OCI-M1 (cell line): ENCODE data around the gene MNT.

Source experiments
- DNase-seq: peaks from one replicate; lab custom pipeline; 2025; lab: John Stamatoyannopoulos, UW

Gene MNT

DNA sequence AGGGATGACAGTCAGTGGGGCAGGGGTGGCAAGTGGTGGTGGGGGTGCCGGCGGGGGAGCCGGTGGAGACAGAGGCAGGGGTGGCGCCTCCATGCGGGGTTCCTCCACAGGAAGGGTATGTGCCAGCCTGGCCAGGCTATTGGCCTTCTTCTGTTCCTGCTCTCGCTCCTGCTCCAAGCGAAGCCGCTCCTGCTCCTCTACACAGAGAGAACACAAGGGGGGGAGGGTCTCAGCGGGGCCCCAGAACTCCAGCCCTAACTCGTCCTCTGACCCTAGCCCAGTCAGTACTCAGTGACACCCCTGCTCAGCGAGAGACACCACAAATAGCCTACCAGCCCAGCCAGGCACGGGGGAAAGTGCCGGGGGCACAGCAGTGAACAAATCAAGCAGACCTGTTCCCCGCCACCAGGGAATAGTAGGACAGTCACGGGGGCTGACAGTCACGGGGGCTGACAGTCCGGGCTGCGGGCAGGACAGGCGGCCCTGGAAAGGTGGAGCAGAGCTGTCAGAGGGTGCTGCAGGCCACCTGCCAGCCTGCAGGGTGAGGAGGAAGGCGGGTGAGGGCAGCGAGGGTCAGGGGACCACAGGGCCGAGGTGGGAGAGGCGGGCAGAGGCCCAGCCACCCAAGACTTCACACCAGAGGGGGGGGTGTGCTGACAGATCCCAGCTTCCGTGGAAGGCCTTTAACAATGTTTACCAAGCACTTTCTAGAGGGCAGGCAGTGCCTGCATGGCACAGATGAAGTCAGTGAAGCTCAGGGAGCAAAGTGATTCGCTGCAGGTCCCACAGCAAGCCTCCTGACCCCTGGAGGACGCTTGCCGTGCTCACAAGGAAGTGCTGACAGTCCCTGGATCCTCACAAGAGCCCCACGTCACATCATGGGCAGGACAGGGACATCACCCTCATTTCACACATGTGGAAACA, 5.3 kb downstream of the MNT start:
- DNase-seq, result peak; percentile 28

DNA sequence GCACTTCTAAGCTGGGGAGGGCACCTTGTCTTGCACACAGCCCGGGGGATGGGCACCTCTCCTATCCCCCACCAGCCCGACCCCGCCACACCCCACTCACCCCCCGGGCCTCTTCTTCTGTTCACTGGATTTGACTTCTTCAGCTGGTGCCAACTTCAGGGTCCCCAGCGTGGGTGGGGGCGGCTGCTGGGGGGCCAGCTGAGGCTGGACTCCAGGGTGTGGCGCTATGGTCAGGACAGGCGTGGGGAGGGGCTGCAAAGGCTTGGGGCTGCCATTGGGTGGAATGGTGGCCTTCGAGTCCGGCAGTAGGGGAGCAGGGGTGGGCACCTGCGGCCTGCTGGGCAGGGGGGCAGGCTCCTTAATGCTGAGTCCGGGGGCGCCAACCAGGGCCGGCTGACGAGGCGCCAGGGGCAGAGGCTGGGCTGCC, 6.1 kb downstream of the MNT start:
- no peak for DNase-seq

DNA sequence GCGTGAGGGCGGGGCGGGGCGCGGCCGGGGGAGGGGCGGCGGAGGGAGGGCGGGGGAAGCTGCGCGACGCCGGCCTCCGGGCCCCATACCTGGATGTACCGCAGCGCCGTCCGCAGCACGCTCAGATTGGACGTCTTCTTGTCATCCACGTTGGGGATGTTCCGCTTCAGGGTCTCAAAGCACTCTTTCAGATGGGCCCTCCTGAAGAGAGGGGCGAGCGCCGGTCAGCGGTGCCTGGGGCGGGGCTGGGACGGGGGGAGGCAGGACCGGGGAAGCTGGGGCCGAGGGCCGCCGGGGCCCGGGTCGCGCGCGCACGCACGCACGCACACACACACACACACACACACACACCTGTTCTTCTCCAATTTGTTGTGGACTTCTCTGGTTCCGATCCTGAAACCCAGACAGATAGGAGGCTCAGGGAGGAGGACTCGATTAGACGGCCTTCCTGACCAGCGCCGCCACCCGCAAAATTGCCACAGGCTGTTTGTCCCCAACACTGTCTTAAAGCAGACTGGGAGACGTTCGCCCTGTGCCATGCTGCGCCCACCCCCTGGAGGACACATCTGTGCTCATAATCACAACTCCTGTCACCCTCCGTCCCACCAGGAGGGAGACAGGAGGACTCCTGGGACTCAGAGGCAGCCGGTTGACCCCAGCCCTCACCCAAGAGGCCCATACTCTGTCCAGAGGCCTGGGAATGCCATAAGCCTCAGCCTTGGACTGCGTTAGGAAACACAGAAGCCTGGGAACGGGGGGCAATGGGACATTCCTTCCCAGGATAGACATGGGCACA, 6.7 kb downstream of the MNT start:
- DNase-seq, result no peak

GRCh38 chr17:2393174-2393953, 7.5 kb downstream of the MNT start:
- DNase-seq, result peak; percentile 92

DNA sequence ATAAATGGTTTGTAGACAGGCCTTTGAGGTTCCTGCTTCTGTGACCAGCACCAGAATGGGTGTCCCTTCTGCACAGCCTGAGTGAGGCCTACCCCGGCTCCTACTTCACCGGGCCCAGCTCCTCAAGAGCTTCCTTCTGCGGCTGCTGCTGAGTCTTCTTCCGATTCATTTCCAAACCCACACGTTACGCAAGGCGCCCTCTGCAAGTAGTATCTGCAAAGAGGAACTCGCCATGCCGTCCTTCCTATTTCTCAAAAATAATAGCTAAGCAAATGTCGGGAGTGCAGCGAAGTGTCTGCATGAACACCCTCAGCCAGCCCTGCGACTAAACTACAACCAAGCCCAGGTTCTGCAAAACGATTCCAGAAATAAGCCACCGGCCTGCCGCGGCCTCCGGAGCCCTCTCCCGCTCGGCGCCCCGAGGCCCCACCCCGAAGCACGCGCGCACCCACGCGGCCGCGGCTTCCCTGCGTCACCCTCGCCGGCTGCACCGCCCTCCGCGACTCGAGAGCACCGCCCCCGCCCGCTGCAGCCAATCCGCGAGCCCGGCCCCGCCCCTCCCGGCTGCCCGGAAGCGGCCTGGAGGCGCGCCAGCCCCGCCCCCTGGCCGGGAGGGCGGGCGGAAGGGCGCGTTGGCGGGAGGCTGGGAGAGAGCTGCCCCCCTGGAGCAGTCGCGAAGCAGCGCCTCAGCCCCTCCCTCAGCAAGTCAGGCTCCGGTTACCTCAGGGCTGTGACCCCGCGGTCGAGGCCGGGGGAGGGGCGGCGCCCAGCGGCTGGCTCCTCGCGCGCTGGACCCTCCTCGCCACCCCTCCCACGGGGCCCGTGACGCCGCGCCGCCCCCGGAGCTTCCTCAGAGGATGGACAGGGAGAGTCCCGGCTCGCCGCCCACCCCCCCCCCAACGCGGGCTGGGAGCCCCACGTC, 8.3 kb downstream of the MNT start:
- DNase-seq, result peak; percentile 96

DNA sequence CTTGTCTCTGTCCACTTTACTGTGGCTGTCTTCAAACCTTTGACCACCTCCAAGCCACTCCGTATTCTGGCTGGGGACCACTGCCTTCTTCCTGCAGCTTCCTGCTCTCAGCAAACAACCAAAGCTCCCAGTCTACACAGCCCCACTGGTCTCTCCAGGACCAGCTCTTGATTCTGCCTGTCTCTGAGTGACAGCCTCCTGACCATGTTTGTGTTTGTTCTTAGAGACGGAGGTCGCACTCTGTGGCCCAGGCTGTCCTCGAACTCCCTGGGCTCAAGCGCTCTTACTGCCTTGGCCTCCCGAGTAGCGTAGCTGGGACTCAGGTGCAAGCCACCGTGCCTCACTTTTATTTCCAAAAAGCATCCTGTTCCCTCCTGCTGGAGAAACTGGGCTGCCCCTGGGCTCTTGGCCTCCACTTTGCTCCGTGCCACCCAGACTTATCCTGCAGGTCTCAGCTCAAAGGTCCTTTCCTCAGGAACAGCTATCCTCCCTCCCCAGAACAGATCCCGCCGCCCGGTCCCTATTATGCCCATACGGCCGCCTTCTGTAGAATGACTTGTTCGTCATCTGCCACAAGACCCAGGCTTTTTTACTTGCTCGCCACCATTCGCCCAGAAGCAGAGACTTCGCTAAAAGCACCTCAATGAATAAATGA, 9.1 kb downstream of the MNT start:
- DNase-seq, result no peak

- no peak for DNase-seq
Measured at GRCh38 chr17:2390199-2390836, 10.5 kb downstream of the MNT start.

DNA sequence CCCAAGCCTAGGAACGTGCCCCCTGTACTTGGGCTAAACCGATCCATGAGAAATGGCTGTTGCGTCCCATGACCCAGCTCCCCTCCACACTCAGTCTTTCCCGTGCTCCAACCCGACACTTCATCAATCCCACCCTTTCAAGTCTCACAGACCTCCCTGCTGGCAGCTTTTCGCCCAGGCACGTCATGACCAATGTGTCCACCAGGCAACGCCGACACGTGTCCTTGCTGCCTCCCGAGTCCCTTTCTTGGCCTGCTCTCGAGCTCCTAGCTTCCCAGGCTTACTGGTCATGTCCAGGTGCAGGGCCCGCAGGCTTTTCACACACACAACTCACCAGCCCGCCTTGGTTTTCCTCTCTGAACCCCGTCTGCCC, 12.2 kb downstream of the MNT start:
- DNase-seq, result no peak

DNA sequence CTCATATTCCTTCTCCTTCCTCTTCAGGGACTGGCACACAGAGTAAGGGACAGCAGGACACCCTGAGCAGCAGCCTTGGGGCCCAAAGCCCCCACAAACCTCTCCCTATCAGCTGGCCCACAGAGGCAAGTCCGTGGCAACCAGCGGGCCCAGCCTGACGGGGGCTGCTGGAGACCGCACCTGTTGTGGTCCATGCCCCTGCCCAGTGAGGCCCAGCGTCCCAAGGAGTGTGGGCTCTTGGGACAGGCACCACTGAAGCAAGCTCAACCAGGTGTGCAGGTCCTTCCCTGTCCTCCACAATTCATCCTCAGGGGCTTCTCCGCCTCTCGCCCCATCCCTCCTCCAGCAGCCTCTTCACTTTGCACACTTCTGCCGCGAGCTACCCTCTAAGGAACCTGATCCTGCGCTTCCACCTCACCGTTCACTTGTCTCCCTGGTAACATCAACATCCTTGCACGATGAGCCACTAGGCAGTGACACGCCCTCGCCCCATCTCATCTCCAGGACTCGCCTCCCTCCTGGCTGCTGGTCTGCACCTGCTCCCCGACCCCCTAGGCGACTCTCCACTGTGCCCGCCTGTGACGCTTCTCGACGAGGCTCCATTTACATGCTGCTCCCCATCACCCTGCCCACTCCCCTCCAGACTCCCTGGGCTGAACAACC, 12.7 kb downstream of the MNT start:
- no peak for DNase-seq

GRCh38 chr17:2387086-2388019, 13.5 kb downstream of the MNT start:
- DNase-seq, result no peak

GRCh38 chr17:2386400-2387085, 14.3 kb downstream of the MNT start:
- no peak for DNase-seq

DNA sequence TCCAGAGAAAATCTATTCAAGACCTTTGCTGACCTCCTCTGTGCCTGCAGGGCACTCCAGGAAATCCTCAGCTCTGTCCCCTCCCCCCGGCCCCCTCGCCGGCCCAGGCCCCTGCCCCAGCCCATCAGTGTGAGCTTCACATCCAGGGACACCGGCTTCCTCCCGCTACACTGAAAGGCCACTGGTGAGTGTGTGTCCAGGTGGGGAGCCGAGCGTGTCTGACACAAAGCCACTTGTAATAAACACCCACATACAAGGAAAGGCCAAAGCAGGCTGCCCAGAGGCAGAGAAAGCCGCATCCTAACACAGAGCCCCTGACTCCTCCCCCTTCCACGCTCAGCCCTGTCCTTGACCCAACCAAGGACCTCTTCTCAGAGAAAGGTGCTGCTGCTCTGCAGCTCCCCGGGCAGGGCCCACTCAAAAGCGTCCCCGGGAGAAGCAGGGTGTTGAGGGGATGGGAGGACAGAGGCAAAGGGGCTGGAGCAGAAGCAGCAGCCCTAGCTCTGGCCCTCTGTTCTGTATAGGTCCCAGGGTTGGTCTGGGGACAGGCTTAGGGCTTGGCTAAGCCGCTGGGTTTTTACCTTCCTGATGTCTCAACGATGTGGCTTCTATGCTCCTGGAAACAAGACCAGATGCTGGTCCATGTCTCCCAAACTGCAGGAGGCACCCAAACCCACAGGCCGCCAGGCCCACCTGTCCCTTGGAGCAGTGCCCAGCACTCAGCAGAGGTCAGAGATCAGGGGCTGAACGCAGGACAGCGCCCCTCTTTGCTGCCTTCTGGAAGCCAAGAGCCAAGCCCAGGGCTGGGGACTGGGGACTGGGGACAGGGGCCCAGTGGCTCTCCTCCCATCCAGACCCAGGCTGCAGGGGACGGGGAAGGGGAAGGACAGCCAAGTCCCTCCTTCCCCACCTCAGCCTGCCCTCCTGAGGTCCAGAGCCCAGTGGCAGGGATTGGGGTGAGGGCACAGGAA, 15.3 kb downstream of the MNT start:
- no peak for DNase-seq

DNA sequence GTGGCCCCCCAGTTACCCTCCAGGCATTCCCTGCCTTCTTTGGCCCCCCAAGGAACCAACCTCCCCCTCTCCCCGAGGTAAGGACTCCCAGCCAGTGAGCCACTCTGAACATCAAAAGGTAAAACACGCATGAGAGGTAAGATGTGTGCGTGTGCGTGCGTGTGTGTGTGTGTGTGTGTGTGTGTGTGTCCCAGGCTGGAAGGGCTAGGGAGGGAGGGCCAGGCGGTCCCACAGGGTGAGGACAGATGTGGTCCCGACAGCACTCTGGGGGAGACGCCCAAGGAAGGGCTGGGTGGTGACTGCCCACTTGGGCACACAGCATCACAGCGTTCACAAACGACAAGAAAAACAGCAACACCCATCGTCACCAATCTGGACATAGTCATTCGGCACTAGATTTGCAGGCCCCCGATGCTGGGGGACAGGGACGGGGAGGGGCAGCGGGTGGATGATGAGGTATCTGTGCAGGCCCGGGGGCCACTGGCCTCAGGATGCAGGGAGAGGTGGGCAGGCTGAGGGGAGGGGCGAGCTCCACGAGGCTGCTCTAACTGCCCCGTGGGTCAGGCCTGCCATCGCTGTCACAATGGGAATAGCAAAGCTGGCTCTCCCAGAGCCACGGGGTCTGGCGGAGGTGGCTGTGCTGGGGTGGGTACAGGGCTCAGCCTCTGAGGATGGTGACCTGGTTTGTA, 16.3 kb downstream of the MNT start:
- no peak for DNase-seq

DNA sequence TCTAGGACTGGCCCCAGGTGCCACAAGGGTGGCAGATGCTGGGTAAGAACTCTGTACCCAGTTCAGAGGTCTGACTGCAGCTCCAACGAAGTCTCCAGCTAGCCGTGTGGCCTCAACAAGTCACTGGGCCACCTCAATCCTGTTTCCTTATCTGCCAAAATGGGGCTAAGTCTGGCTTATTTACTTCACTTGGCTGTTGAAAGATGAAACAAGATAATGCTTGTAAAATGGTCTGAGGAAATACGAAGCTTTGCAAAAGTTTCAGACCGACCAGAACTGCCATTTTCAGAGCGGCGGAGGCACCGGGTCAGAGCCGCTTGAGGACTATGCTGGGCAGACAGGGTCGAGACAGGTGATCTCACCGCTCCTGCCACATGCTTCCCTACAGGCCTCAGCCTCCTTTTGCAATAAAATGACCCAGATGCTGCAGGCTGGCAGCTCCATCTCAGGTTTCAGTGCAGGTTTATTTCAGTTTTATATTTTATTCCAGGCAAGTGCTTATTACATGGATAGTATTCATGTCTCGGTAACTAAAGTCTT, 17.2 kb downstream of the MNT start:
- DNase-seq, result peak; percentile 18

- DNase-seq, result no peak
Measured at GRCh38 chr17:2380950-2381649, 19.8 kb downstream of the MNT start.
